ENCODE data around the gene RNF34.

Gene RNF34

DNA sequence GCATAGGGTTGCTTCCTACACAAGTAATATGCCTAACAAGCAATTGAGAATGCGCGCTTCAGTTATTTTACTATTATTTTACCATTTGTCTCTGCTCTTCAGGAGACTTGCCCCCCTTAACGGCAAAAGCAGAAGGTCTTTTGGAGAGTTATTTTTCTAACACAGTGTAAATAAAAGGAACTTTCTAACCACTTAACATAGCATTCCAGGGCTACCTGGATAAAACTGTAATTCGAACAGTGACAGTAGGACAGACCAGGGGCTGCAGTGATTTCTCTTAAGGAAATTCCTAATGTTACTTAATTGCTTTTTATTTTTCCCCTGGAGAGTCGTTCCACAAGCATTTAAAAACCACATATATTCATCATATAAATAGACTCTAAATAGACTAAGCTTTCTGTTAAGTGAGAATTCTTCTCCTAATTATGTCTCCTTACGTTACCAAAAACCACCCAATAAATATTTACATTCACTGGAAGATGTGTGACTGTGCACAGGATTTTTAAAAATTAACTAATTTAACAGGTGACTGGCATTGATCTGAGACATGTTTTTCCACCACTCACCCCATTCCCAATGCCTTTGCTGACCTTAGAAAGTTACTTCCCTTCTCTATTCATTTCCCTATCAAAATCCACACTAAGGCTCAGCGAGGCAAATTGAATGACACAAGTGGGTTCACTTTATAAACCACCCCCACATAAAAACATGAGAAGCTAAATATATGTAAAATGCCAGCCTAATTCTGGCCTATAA lies 72.4 kb downstream of the RNF34 start:
- TF ChIP-seq CTCF (IDR thresholded peaks at IDR 0.05; ENCODE audit: low read length, missing control alignments) = no peak
- no peak overlapping the region for H3K4me3 ChIP-seq (replicated peaks; ENCODE audit: low read depth, low read length)
- DNase-seq (ENCODE audit: low read depth) = no peak
